Posterior vena cava (tissue), 2 donors: ENCODE data around the gene SAPCD2. TPM values are rescaled to one million over a fixed set of nuclear protein-coding genes. Genes with fewer than 3 reads are reported as not detected.

Source experiments
- DNase-seq: peaks from one replicate; pipeline ENCODE4 v3.0.0-alpha.2; 2020; ENCODE audit warnings: low spot score
- intact Hi-C, 2 donors: fragments of 100-400 bp; cut with DNase I; formaldehyde crosslinking; loops; one replicate each; pipeline versions ENCODE4 v1.14.1 to v1.14.2; 2022 to 2023
- total RNA-seq, 2 donors: library from RNA; stranded (reverse); fragmentation: NEBNext Ultra II Directional; extraction: Animal tissue kit (Norgen Biotek cat#: 25700); gene quantifications; one replicate each; pipeline ENCODE4 v1.2.1, GENCODE V29; 2021
- donor health status: DM: yes; HTN: yes; CAD: no.
- donor health status: DM: yes; HTN: yes; CAD: no.

SAPCD2 gene
- total RNA-seq, 2 donors from 2014 or later = 0.33 to 0.42 TPM

GRCh38 chr9:137055385-137056364 lies 14.7 kb downstream of the SAPCD2 start:
- DNase-seq = peak; percentile 92
- intact Hi-C loops = no loop called here

- no peak for DNase-seq
- intact Hi-C loops = loop anchor here in 1 of 2 donors (5.0 kb wide), 1 partner anchor 392 kb away; no protein-coding TSS in a partner anchor
Measured at GRCh38 chr9:137054932-137055384, 15.4 kb downstream of the SAPCD2 start.

GRCh38 chr9:137053944-137054931 lies 16.1 kb downstream of the SAPCD2 start, which contains the start of gene ENTPD2:
Gene ENTPD2, minus strand, starts transcription at chr9:137054061. Its CDS starts 64 bp downstream, at chr9:137053997.
- DNase-seq = no peak
- intact Hi-C loops = loop anchor here in 1 of 2 donors (5.0 kb wide), 1 partner anchor 393 kb away; no protein-coding TSS in a partner anchor

- no peak for DNase-seq
- intact Hi-C loops = loop anchor here in 1 of 2 donors (5.0 kb wide), 1 partner anchor 394 kb away; no protein-coding TSS in a partner anchor
Measured at GRCh38 chr9:137052998-137053943, 17.1 kb downstream of the SAPCD2 start.

GRCh38 chr9:137052293-137052692 lies 18.1 kb downstream of the SAPCD2 start:
- no peak for DNase-seq
- intact Hi-C loops = loop anchor here in 1 of 2 donors (5.0 kb wide), 1 partner anchor 395 kb away; no protein-coding TSS in a partner anchor

- no peak for DNase-seq
- intact Hi-C loops = loop anchor here in 1 of 2 donors (5.0 kb wide), 1 partner anchor 396 kb away; no protein-coding TSS in a partner anchor
Measured at GRCh38 chr9:137051145-137051724, 19.1 kb downstream of the SAPCD2 start.

- no peak for DNase-seq
- intact Hi-C loops = loop anchor here in 1 of 2 donors (5.0 kb wide), 1 partner anchor 397 kb away; no protein-coding TSS in a partner anchor
Measured at GRCh38 chr9:137050570-137050969, 19.8 kb downstream of the SAPCD2 start.

- intact Hi-C loops = loop anchor here in 1 of 2 donors (5.0 kb wide), 1 partner anchor 398 kb away; no protein-coding TSS in a partner anchor
- DNase-seq = no peak
Measured at GRCh38 chr9:137049544-137050449, 20.6 kb downstream of the SAPCD2 start.

GRCh38 chr9:137048655-137049543 lies 21.5 kb downstream of the SAPCD2 start:
- DNase-seq = no peak
- intact Hi-C loops = no loop called here

- DNase-seq = peak; percentile 93
- intact Hi-C loops = no loop called here
Measured at GRCh38 chr9:137046088-137046787, 24.1 kb downstream of the SAPCD2 start, which contains the start of gene NPDC1. Gene NPDC1, minus strand, starts transcription at chr9:137046177. Its CDS starts 188 bp downstream, at chr9:137045989.

- intact Hi-C loops = no loop called here
- no peak for DNase-seq
Measured at GRCh38 chr9:137045294-137046087, 24.9 kb downstream of the SAPCD2 start.

GRCh38 chr9:137044502-137045177 lies 25.7 kb downstream of the SAPCD2 start:
- DNase-seq = no peak
- intact Hi-C loops = no loop called here

- intact Hi-C loops = no loop called here
- no peak for DNase-seq
Measured at GRCh38 chr9:137044037-137044436, 26.3 kb downstream of the SAPCD2 start.
